GM12878 (cell line): ENCODE results near the gene UHRF2.

Experiments used
- CHD1 ChIP-seq: IDR thresholded peaks from 2 replicates; pipeline ENCODE4 v1.6.1; 2012; ENCODE audit warnings: low read depth, low read length, improper control_type of control experiment
- EP300 ChIP-seq, 2 experiments: fragments of 150-350 bp in 1 of 2; IDR thresholded peaks; 2 replicates each; pipeline ENCODE4 v1.6.1; 2011 to 2012; ENCODE audit warnings: low read depth in 2 of 2, low read length in 2 of 2, borderline replicate concordance in 1 of 2, improper control_type of control experiment in 1 of 2, inconsistent platforms in 1 of 2; ENCODE audit not compliant: control insufficient read depth in 1 of 2
- MAX ChIP-seq: IDR thresholded peaks from 2 replicates; pipeline ENCODE4 v1.6.1; 2012; ENCODE audit warnings: low read depth, low read length, improper control_type of control experiment
- RAD21 ChIP-seq: IDR thresholded peaks from 2 replicates; pipeline ENCODE4 v1.6.1; 2011; ENCODE audit warnings: mild to moderate bottlenecking, low read depth, low read length, moderate library complexity; ENCODE audit not compliant: insufficient read depth
- RCOR1 ChIP-seq: conservative IDR thresholded peaks from 2 replicates; pipeline ENCODE4 v1.6.1; 2012; ENCODE audit warnings: low read depth, low read length, improper control_type of control experiment
- SMAD5 ChIP-seq: IDR thresholded peaks from 2 replicates; pipeline ENCODE4 v1.6.1; 2016; ENCODE audit warnings: antibody characterized with exemption, low read depth
- SP1 ChIP-seq: IDR thresholded peaks from one replicate; pipeline ENCODE4 v1.6.1; 2011; ENCODE audit warnings: low read depth, low read length
- ZNF217 ChIP-seq: fragments of 450-650 bp; IDR thresholded peaks from 2 replicates; pipeline ENCODE4 v1.6.1; 2017; ENCODE audit warnings: antibody characterized with exemption, mild to moderate bottlenecking
- TF ChIP-seq, protein P1 (sequence below), 3 experiments: IDR thresholded peaks in 2 of 3; conservative IDR thresholded peaks in 1 of 3; 2 replicates each; pipeline ENCODE4 v1.5.1; 2011; ENCODE audit warnings: low read depth in 3 of 3, low read length in 3 of 3, mild to moderate bottlenecking in 3 of 3, control low read depth in 2 of 3, moderate library complexity in 2 of 3, inconsistent platforms in 1 of 3, mixed read lengths in 1 of 3; ENCODE audit not compliant: control insufficient read depth in 2 of 3, insufficient read depth in 1 of 3; ENCODE audit errors: extremely low read depth in 1 of 3

DNA sequence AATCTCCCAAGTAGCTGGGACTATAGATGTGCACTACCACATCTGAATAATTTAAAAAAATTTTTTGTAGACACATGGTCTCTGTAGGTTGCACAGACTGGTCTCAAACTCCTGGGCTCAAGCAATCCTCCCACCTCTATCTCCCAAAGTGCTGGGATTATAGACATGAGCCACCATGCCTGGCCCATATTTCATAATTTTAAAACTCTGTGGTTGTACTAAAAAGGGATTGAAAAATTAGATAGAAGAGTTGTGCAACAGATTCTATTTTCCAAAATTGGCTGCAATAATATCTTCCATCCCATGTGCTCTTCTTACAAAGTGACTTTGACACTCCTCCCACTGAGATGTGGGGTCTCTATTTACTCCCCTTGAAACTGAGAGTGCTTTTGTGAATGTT is 7.6 kb upstream of the UHRF2 start:
- TF ChIP-seq, protein P1, sequence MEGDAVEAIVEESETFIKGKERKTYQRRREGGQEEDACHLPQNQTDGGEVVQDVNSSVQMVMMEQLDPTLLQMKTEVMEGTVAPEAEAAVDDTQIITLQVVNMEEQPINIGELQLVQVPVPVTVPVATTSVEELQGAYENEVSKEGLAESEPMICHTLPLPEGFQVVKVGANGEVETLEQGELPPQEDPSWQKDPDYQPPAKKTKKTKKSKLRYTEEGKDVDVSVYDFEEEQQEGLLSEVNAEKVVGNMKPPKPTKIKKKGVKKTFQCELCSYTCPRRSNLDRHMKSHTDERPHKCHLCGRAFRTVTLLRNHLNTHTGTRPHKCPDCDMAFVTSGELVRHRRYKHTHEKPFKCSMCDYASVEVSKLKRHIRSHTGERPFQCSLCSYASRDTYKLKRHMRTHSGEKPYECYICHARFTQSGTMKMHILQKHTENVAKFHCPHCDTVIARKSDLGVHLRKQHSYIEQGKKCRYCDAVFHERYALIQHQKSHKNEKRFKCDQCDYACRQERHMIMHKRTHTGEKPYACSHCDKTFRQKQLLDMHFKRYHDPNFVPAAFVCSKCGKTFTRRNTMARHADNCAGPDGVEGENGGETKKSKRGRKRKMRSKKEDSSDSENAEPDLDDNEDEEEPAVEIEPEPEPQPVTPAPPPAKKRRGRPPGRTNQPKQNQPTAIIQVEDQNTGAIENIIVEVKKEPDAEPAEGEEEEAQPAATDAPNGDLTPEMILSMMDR (IDR thresholded peaks at IDR 0.05 in 2 of 3, conservative IDR thresholded peaks at IDR 0.05 in 1 of 3; ENCODE audit: control insufficient read depth in 2 of 3, extremely low read depth in 1 of 3, insufficient read depth in 1 of 3, low read depth in 3 of 3, low read length in 3 of 3) = no peak
- TF ChIP-seq EP300 (IDR thresholded peaks at IDR 0.05; ENCODE audit: borderline replicate concordance in 1 of 2, control insufficient read depth in 1 of 2, low read depth in 2 of 2, low read length in 2 of 2) (no peak), MAX (no peak), RCOR1 (no peak), RAD21 (no peak), ZNF217 (no peak), SP1 (no peak), CHD1 (no peak), SMAD5 (no peak)
